GM23338 (cell line): ENCODE measurements around the gene TMED9. TPM values are rescaled to one million over a fixed set of nuclear protein-coding genes. Genes with fewer than 3 reads are reported as not detected.

Source experiments
- ATAC-seq: fragments of 200-7000 bp; cut with Tn5 transposase; 3 replicates; pipeline ENCODE4 v1.9.1; 2020
- DNase-seq: peaks from one replicate; pipeline ENCODE4 v3.0.0-alpha.2; 2015; ENCODE audit warnings: low spot score
- H2AFZ ChIP-seq: fragments of 200-600 bp; sonication (generic); 2 replicates; pipeline ENCODE4 v1.8.0; 2016; ENCODE audit warnings: antibody characterized with exemption, mild to moderate bottlenecking, moderate library complexity
- H3F3A ChIP-seq: fragments of 200-600 bp; sonication (generic); replicated peaks from 2 replicates; pipeline ENCODE4 v1.8.0; 2017; ENCODE audit warnings: antibody characterized with exemption, mixed run types, low read depth
- H3K27ac ChIP-seq: fragments of 200-600 bp; sonication (generic); 2 replicates; pipeline ENCODE4 v1.6.1; 2016; ENCODE audit warnings: low read depth
- H3K27me3 ChIP-seq: fragments of 200-600 bp; sonication (generic); 2 replicates; pipeline ENCODE4 v1.8.0; 2016; ENCODE audit warnings: mild to moderate bottlenecking, mixed run types, moderate library complexity; ENCODE audit not compliant: insufficient read depth
- H3K36me3 ChIP-seq: fragments of 200-600 bp; sonication (generic); 2 replicates; pipeline ENCODE4 v1.8.0; 2016; ENCODE audit warnings: mild to moderate bottlenecking; ENCODE audit not compliant: insufficient read depth
- H3K4me1 ChIP-seq: fragments of 200-600 bp; sonication (generic); 2 replicates; pipeline ENCODE4 v1.8.0; 2016; ENCODE audit warnings: mild to moderate bottlenecking, moderate library complexity; ENCODE audit not compliant: insufficient read depth
- H3K4me2 ChIP-seq: fragments of 200-600 bp; sonication (generic); 2 replicates; pipeline ENCODE4 v1.7.1; 2017; ENCODE audit warnings: mixed run types
- H3K4me3 ChIP-seq: fragments of 200-600 bp; sonication (generic); 2 replicates; pipeline ENCODE4 v1.6.1; 2016; ENCODE audit warnings: mixed run types
- H3K79me2 ChIP-seq: fragments of 200-600 bp; sonication (generic); replicated peaks from 2 replicates; pipeline ENCODE4 v1.8.0; 2017; ENCODE audit warnings: mild to moderate bottlenecking; ENCODE audit not compliant: insufficient read depth
- H3K9me2 ChIP-seq: fragments of 200-600 bp; sonication (generic); 2 replicates; pipeline ENCODE4 v1.8.0; 2017; ENCODE audit not compliant: insufficient read depth
- H4K20me1 ChIP-seq: fragments of 200-600 bp; sonication (generic); replicated peaks from 2 replicates; pipeline ENCODE4 v1.8.0; 2017; ENCODE audit warnings: mild to moderate bottlenecking; ENCODE audit not compliant: insufficient read depth
- H3K27ac Mint-ChIP-seq: 2 replicates; pipeline ENCODE4 v1.8.0; 2020; ENCODE audit warnings: inconsistent platforms, mild to moderate bottlenecking, moderate library complexity, mixed read lengths
- H3K27me3 Mint-ChIP-seq: 3 replicates; pipeline ENCODE4 v1.8.0; 2022; ENCODE audit warnings: low read depth, mild to moderate bottlenecking, moderate library complexity, mixed read lengths, inconsistent platforms; ENCODE audit not compliant: insufficient read depth, poor library complexity
- H3K36me3 Mint-ChIP-seq: 3 replicates; pipeline ENCODE4 v1.8.0; 2021; ENCODE audit warnings: low read depth, mild to moderate bottlenecking, inconsistent platforms, moderate library complexity, mixed read lengths
- H3K4me1 Mint-ChIP-seq: 3 replicates; pipeline ENCODE4 v1.8.0; 2020; ENCODE audit warnings: mild to moderate bottlenecking, inconsistent platforms, mixed read lengths
- H3K4me3 Mint-ChIP-seq: 3 replicates; pipeline ENCODE4 v1.8.0; 2021; ENCODE audit warnings: moderate library complexity, mild to moderate bottlenecking, inconsistent platforms, mixed read lengths
- H3K9me3 Mint-ChIP-seq: 3 replicates; pipeline ENCODE4 v1.8.0; 2020; ENCODE audit warnings: moderate library complexity, mild to moderate bottlenecking, inconsistent platforms, mixed read lengths
- EZH2 ChIP-seq: fragments of 200-600 bp; sonication (generic); IDR thresholded peaks from one replicate; pipeline ENCODE4 v1.8.0; 2017; ENCODE audit warnings: antibody characterized with exemption, mild to moderate bottlenecking, low read depth; ENCODE audit not compliant: unreplicated experiment
- EZH2phosphoT487 ChIP-seq: fragments of 200-600 bp; sonication (generic); IDR thresholded peaks from one replicate; pipeline ENCODE4 v1.8.1; 2018; ENCODE audit warnings: antibody characterized with exemption; ENCODE audit not compliant: unreplicated experiment
- JUNB ChIP-seq: IDR thresholded peaks from one replicate; pipeline ENCODE4 v1.6.1; 2016; ENCODE audit warnings: antibody characterized with exemption; ENCODE audit not compliant: unreplicated experiment
- NANOG ChIP-seq: IDR thresholded peaks from 2 replicates; pipeline ENCODE4 v1.6.1; 2016; ENCODE audit warnings: antibody characterized with exemption, borderline replicate concordance
- POLR2AphosphoS5 ChIP-seq: IDR thresholded peaks from 2 replicates; pipeline ENCODE4 v1.6.1; 2016; ENCODE audit warnings: antibody characterized with exemption, low read depth
- REST ChIP-seq: IDR thresholded peaks from one replicate; pipeline ENCODE4 v1.6.1; 2018; ENCODE audit warnings: antibody characterized with exemption; ENCODE audit not compliant: unreplicated experiment
- STAT1 ChIP-seq: IDR thresholded peaks from one replicate; pipeline ENCODE4 v1.6.1; 2016; ENCODE audit warnings: antibody characterized with exemption; ENCODE audit not compliant: unreplicated experiment
- ZNF331 ChIP-seq: fragments of 250-450 bp; sonication (Bioruptor Pico); IDR thresholded peaks from 2 replicates; pipeline ENCODE4 v1.5.0; 2020; ENCODE audit warnings: low read depth, mild to moderate bottlenecking, moderate library complexity
- ZNF462 ChIP-seq: fragments of 250-450 bp; sonication (Bioruptor Pico); IDR thresholded peaks from 2 replicates; pipeline ENCODE4 v1.5.0; 2020; ENCODE audit warnings: mild to moderate bottlenecking, moderate library complexity
- polyA plus RNA-seq: library from polyadenylated mRNA; unstranded; fragments of >200 nt; fragmentation: Nextera tagmentation; extraction: Ambion mirVana; gene quantifications from 2 replicates; pipeline ENCODE4 v1.2.1, GENCODE V29; 2016
- total RNA-seq: library from RNA; depleted of rRNA; stranded (reverse); fragments of >200 nt; shearing (Covaris generic); gene quantifications from 2 replicates; pipeline ENCODE4 v1.2.3, GENCODE V29; 2014
- TF ChIP-seq, protein P1 (sequence below), 2 experiments: fragments of 200-600 bp in 1 of 2; sonication (generic) in 1 of 2; conservative IDR thresholded peaks; 2 replicates each; pipeline versions ENCODE4 v1.5.1 to v1.6.1; 2016 to 2017; ENCODE audit warnings: antibody characterized with exemption in 2 of 2, low read depth in 2 of 2, mild to moderate bottlenecking in 2 of 2, moderate library complexity in 1 of 2
- TF ChIP-seq, protein P2 (sequence below): IDR thresholded peaks from 2 replicates; pipeline ENCODE4 v1.6.1; 2016; ENCODE audit warnings: antibody characterized with exemption

TMED9 gene
- total and polyA plus RNA-seq, 2 experiments from 2014 or later: 77.2 to 130 TPM

DNA sequence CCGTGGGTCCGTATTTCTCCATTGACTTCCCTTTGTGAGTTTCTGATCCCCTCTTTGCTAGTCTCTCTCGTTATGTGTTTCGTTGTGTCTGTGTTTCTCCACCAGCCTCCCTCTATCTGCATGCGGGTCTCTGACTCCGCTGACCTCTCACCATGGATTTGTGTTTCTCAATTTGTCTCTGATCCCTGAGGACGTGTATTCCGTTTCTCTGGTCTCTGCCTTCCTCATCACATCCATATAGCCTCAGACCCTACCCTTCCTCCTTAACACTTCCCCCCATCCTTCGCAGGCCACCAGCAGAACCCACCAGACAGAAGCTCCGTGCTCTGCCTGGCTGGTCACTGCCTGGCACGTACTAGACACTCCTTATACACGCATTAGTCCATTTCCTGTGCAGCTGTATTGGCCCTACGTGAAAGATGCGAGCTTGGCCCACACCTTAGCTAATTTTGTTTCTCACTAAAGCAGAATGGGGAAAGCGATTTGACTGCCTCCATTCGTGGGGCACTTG, 8.6 kb downstream of the TMED9 start:
- H4K20me1 ChIP-seq: peaks cover 6% of the 10 kb centered on the region; the same call in 1 of the 2 replicates
- Mint-ChIP-seq H3K4me1 (peaks cover 10% of the 10 kb centered on the region; the same call in 2 of the 3 replicates), H3K4me3 (peak overlapping the region; percentile 91), H3K36me3 (peaks cover 16% of the 10 kb centered on the region), H3K27ac (peak overlapping the region; percentile 25; the same call in 1 of the 2 replicates), H3K9me3 (no peaks in the 10 kb centered on the region; the same call in 2 of the 3 replicates), H3K27me3 (peaks cover 14% of the 10 kb centered on the region)
- H3K4me2 ChIP-seq: peak overlapping the region; percentile 99
- H3K27ac ChIP-seq: 0 out of 2 replicates have a peak overlapping the region, but pooled peaks have one; percentile 19
- peaks cover 4% of the 10 kb centered on the region; the same call in 1 of the 2 replicates for H3K4me1 ChIP-seq
- H3K4me3 ChIP-seq: peak overlapping the region; percentile 94
- peaks cover 19% of the 10 kb centered on the region; the same call in 1 of the 2 replicates for H3F3A ChIP-seq
- H3K79me2 ChIP-seq: peaks cover 5% of the 10 kb centered on the region; the same call in 1 of the 2 replicates
- H3K27me3 ChIP-seq: peaks cover 7% of the 10 kb centered on the region; the same call in 1 of the 2 replicates
- H3K9me2 ChIP-seq: no peaks in the 10 kb centered on the region
- TF ChIP-seq REST (no peak), ZNF331 (CRISPR knock-in tag) (no peak), JUNB (no peak), STAT1 (no peak), POLR2AphosphoS5 (no peak), EZH2phosphoT487 (no peak), EZH2 (no peak), NANOG (no peak), ZNF462 (CRISPR knock-in tag) (no peak)
- TF ChIP-seq, protein P1, sequence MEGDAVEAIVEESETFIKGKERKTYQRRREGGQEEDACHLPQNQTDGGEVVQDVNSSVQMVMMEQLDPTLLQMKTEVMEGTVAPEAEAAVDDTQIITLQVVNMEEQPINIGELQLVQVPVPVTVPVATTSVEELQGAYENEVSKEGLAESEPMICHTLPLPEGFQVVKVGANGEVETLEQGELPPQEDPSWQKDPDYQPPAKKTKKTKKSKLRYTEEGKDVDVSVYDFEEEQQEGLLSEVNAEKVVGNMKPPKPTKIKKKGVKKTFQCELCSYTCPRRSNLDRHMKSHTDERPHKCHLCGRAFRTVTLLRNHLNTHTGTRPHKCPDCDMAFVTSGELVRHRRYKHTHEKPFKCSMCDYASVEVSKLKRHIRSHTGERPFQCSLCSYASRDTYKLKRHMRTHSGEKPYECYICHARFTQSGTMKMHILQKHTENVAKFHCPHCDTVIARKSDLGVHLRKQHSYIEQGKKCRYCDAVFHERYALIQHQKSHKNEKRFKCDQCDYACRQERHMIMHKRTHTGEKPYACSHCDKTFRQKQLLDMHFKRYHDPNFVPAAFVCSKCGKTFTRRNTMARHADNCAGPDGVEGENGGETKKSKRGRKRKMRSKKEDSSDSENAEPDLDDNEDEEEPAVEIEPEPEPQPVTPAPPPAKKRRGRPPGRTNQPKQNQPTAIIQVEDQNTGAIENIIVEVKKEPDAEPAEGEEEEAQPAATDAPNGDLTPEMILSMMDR (conservative IDR thresholded peaks at IDR 0.05; ENCODE audit: low read depth in 2 of 2): no peak
- TF ChIP-seq, protein P2, sequence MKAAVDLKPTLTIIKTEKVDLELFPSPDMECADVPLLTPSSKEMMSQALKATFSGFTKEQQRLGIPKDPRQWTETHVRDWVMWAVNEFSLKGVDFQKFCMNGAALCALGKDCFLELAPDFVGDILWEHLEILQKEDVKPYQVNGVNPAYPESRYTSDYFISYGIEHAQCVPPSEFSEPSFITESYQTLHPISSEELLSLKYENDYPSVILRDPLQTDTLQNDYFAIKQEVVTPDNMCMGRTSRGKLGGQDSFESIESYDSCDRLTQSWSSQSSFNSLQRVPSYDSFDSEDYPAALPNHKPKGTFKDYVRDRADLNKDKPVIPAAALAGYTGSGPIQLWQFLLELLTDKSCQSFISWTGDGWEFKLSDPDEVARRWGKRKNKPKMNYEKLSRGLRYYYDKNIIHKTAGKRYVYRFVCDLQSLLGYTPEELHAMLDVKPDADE: no peak
- H3K36me3 ChIP-seq: 0 out of 2 replicates have a peak, but pooled peaks cover 3% of the 10 kb centered on the region
- ATAC-seq (no peak), DNase-seq (no peak)
- H2AFZ ChIP-seq: peak overlapping the region; percentile 85
